Nephron (organoid): ENCODE results near the gene TUBGCP3.
"Not testable (repeated sequence)": the region's sequence is repeated elsewhere in the genome, so short reads cannot be mapped to it uniquely, and the experiment has no call there.

Experiments
- H3K27ac Mint-ChIP-seq, 3 experiments: 2 replicates each; pipeline ENCODE4 v1.8.0; 2020; ENCODE audit warnings: mixed read lengths in 3 of 3, mild to moderate bottlenecking in 2 of 3, moderate library complexity in 1 of 3
- H3K27me3 Mint-ChIP-seq: 2 replicates; pipeline ENCODE4 v1.8.0; 2021; ENCODE audit warnings: low read depth, mild to moderate bottlenecking, moderate library complexity, mixed read lengths
- H3K36me3 Mint-ChIP-seq: 2 replicates; pipeline ENCODE4 v1.8.0; 2020; ENCODE audit warnings: low read depth, mixed read lengths
- H3K4me1 Mint-ChIP-seq: 2 replicates; pipeline ENCODE4 v1.8.0; 2020; ENCODE audit warnings: mixed read lengths
- H3K4me3 Mint-ChIP-seq, 3 experiments: 2 replicates each; pipeline ENCODE4 v1.8.0; 2020; ENCODE audit warnings: mild to moderate bottlenecking in 3 of 3, mixed read lengths in 3 of 3, moderate library complexity in 2 of 3
- H3K9me3 Mint-ChIP-seq: 2 replicates; pipeline ENCODE4 v1.8.0; 2020; ENCODE audit warnings: mixed read lengths
- TF ChIP-seq, protein P1 (sequence below), 3 experiments: fragments of 200-600 bp; sonication (generic); IDR thresholded peaks; one replicate each; pipeline ENCODE4 v1.5.0; 2021; ENCODE audit warnings: antibody characterized with exemption in 3 of 3; ENCODE audit not compliant: unreplicated experiment in 3 of 3

The TUBGCP3 gene, protein sequence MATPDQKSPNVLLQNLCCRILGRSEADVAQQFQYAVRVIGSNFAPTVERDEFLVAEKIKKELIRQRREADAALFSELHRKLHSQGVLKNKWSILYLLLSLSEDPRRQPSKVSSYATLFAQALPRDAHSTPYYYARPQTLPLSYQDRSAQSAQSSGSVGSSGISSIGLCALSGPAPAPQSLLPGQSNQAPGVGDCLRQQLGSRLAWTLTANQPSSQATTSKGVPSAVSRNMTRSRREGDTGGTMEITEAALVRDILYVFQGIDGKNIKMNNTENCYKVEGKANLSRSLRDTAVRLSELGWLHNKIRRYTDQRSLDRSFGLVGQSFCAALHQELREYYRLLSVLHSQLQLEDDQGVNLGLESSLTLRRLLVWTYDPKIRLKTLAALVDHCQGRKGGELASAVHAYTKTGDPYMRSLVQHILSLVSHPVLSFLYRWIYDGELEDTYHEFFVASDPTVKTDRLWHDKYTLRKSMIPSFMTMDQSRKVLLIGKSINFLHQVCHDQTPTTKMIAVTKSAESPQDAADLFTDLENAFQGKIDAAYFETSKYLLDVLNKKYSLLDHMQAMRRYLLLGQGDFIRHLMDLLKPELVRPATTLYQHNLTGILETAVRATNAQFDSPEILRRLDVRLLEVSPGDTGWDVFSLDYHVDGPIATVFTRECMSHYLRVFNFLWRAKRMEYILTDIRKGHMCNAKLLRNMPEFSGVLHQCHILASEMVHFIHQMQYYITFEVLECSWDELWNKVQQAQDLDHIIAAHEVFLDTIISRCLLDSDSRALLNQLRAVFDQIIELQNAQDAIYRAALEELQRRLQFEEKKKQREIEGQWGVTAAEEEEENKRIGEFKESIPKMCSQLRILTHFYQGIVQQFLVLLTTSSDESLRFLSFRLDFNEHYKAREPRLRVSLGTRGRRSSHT

DNA sequence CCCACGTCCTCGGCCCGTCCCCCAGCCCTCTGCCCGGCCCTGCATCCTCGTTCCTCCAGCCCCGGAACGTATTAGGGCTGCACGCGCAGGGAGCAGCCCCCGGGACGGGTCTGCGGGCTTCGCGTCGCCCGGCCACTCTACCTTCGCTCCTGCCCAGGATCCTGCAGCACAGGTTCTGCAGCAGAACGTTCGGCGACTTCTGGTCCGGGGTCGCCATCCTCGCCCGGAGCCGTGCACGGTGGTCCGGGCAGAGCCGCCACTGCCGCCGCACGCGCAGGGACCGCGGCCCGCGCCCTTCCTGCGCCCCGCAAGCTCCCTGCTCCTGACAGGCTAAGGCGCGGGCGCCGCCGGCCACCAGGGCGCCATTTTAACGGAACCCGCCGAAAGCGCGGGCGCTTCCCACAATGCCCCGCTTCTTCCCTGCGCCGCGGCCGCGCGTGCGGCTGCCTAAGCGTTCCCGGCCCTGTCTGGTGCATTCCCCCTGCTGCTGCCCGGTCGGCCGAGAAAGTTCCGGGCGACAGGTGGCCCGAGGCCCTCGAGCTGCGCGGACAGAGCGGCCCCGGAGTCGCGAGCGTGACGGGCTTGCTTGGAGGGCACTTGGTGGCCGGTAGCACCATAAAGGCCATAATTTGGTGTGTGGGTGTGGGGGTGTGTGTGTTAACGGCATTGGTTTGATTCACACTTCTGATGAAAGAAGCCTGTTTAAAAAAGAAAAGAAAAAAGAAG lies at the start of gene TUBGCP3:
TUBGCP3 (minus strand) TSS at position 390 of the 726 bp plus-strand sequence; CDS start at position 217, 173 bp downstream.
- Mint-ChIP-seq H3K27ac (peak within 1 kb of the TSS; percentile 95 to 99 (median 97)), H3K36me3 (peaks cover 3% of the 10 kb centered on the region), H3K4me3 (peak within 1 kb of the TSS; percentile 95 to 99 (median 98)), H3K4me1 (peaks cover 13% of the 10 kb centered on the region), H3K9me3 (no peaks in the 10 kb centered on the region), H3K27me3 (no peaks in the 10 kb centered on the region)
- TF ChIP-seq, protein P1, sequence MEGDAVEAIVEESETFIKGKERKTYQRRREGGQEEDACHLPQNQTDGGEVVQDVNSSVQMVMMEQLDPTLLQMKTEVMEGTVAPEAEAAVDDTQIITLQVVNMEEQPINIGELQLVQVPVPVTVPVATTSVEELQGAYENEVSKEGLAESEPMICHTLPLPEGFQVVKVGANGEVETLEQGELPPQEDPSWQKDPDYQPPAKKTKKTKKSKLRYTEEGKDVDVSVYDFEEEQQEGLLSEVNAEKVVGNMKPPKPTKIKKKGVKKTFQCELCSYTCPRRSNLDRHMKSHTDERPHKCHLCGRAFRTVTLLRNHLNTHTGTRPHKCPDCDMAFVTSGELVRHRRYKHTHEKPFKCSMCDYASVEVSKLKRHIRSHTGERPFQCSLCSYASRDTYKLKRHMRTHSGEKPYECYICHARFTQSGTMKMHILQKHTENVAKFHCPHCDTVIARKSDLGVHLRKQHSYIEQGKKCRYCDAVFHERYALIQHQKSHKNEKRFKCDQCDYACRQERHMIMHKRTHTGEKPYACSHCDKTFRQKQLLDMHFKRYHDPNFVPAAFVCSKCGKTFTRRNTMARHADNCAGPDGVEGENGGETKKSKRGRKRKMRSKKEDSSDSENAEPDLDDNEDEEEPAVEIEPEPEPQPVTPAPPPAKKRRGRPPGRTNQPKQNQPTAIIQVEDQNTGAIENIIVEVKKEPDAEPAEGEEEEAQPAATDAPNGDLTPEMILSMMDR (IDR thresholded peaks at IDR 0.05; ENCODE audit: unreplicated experiment in 3 of 3), result no peak

DNA sequence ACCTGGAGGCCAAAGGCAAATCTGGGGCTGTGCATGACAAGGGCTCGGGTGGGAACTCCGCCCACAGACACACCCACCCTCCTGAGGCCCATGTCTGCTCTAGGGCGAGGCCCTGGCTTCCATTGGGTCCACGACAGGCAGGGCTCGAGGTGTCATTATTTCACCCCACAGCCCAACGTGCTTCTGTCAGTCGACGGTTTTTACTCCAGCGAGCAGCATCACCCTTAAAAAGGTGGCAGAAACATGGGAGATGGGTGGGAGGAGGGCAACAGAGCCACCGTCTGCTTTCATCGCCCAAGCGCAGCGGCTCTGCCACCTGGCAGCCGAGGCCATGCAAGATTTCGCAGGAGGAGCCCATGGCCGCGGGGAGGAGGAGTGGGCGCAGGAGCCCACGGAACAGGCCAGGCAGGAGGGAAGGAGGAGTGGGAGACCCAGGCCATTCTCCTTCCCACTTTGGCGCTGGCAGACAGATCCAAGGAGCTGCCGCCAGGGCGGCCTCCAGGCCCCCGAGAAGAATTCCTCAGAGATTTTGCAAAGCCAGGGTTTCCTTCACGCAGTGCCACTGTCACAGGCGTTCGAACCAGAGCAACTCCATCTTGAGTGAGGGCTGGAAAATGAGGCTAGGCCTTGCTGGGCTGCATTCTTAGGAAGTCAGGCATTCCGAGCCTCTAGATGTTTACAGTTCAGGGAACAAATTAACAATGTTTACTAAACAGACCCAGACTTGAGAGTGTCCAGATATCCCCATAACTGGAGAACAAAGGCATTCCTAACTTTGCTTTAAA lies 49.3 kb upstream of the TUBGCP3 start:
- no peaks in the 10 kb centered on the region for H3K4me1 Mint-ChIP-seq
- TF ChIP-seq, protein P1 (IDR thresholded peaks at IDR 0.05; ENCODE audit: unreplicated experiment in 3 of 3), result no peak
- H3K27me3 Mint-ChIP-seq, result peaks cover 48% of the 10 kb centered on the region
- H3K4me3 Mint-ChIP-seq, result no peak overlapping the region
- no peaks in the 10 kb centered on the region for H3K9me3 Mint-ChIP-seq
- no peaks in the 10 kb centered on the region for H3K36me3 Mint-ChIP-seq
- H3K27ac Mint-ChIP-seq, result no peak overlapping the region

GRCh38 chr13:112636401-112636975 lies 48.5 kb upstream of the TUBGCP3 start:
- no peak overlapping the region for H3K27ac Mint-ChIP-seq
- TF ChIP-seq, protein P1 (IDR thresholded peaks at IDR 0.05; ENCODE audit: unreplicated experiment in 3 of 3), result no peak
- no peaks in the 10 kb centered on the region for H3K9me3 Mint-ChIP-seq
- no peaks in the 10 kb centered on the region for H3K36me3 Mint-ChIP-seq
- no peaks in the 10 kb centered on the region for H3K4me1 Mint-ChIP-seq
- H3K27me3 Mint-ChIP-seq, result peaks cover 48% of the 10 kb centered on the region
- no peak overlapping the region for H3K4me3 Mint-ChIP-seq

GRCh38 chr13:112635323-112635722 lies 47.4 kb upstream of the TUBGCP3 start:
- Mint-ChIP-seq H3K36me3 (no peaks in the 10 kb centered on the region), H3K9me3 (no peaks in the 10 kb centered on the region), H3K4me3 (no peak overlapping the region), H3K4me1 (no peaks in the 10 kb centered on the region), H3K27me3 (peaks cover 44% of the 10 kb centered on the region), H3K27ac (no peak overlapping the region)
- TF ChIP-seq, protein P1 (IDR thresholded peaks at IDR 0.05; ENCODE audit: unreplicated experiment in 3 of 3), result no peak

GRCh38 chr13:112634102-112634501 lies 46.1 kb upstream of the TUBGCP3 start:
- Mint-ChIP-seq H3K27ac (no peak overlapping the region), H3K4me1 (no peaks in the 10 kb centered on the region), H3K27me3 (peaks cover 37% of the 10 kb centered on the region), H3K9me3 (peaks cover 1% of the 10 kb centered on the region), H3K4me3 (no peak overlapping the region), H3K36me3 (no peaks in the 10 kb centered on the region)
- TF ChIP-seq, protein P1 (IDR thresholded peaks at IDR 0.05; ENCODE audit: unreplicated experiment in 3 of 3), result no peak

DNA sequence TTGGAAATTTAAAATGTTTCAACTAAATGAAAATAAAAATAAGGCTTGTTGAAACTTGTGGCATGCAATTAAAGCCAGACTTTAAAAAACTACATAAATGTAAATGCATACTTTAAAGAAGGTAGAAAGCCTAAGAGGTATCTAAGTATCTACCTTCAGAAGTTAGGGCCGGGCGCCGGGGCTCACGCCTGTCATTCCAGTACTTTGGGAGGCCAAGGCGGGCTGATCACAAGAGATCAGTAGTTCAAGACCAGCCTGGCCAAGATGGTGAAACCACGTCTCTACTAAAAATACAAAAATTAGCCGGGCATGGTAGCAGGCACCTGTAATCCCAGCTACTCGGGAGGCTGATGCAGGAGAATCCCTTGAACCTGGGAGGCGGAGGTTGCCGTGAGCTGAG lies 42.3 kb upstream of the TUBGCP3 start:
- not testable (repeated sequence) for H3K4me1 Mint-ChIP-seq, H3K9me3 Mint-ChIP-seq, H3K27ac Mint-ChIP-seq, H3K36me3 Mint-ChIP-seq, H3K4me3 Mint-ChIP-seq, H3K27me3 Mint-ChIP-seq
